A549 treated with CpdA at 1 μM for 4 hours (cell line): ENCODE measurements around the gene NOL4. TPM values are rescaled to one million over a fixed set of nuclear protein-coding genes. Genes with fewer than 3 reads are reported as not detected.

Source experiments
- total RNA-seq: library from RNA; stranded (reverse); fragments of 200-300 nt; extraction: Qiagen RNA extraction; gene quantifications from 5 replicates; pipeline ENCODE4 v1.2.3, GENCODE V29; 2022; ENCODE audit warnings: low read depth

NOL4 gene
- total RNA-seq, result not detected in 5 replicates

DNA sequence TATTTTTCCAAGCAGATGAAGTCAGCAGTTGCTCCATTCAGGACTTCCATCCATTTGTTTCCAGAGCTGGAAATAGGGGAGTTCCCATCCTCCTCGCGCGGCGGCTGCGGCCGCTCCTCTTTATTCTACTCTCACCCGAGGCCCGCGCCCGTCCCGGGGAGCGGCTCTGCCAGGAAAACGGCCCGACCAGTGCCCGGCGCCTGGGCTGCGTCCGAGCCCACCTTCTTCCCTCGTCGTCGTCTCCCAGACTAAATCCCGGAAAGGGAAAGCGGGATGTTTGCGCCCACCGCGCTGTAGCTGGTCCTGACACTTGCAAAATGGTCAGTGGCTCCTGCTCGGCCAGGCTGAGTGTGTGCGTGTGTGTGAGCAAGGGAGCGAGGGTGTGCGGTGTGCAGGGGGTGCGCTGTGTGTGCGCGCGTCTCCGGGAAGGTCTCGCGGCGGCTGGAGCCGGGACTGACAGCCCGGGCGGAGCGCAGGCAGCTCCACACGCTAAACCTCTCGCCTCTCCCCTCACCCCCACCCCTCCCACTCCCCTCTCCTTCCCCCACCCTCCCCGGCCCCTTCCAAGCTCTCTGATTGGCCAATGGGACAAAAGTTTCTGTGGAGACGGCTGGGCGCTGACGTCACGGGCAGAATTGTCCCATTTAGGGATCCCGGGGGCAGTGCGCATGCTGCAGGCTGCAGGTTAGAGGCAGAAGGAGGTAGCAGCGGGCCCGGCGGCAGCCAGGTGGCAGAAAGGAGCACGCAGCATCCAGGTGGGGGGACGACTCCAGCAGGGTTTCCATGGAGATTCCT is at the start of gene NOL4:
NOL4 (minus strand) TSS at position 491 of the 795 bp plus-strand sequence. CDS start 1,660 bp downstream, outside the sequence.

